ENCODE results near the gene SEMA6C.

SEMA6C gene

GRCh38 chr1:151130987-151131586 is 15.3 kb downstream of the SEMA6C start:
- peak overlapping the region; percentile 23 for H3K4me3 ChIP-seq (ENCODE audit: control insufficient read depth, low read depth, low read length)
- TF ChIP-seq CTCF (conservative IDR thresholded peaks at IDR 0.05; ENCODE audit: control insufficient read depth, insufficient read depth, low read depth, low read length), result no peak
- peak; percentile 81 for DNase-seq (ENCODE audit: low read depth)

- no peak for TF ChIP-seq CTCF (conservative IDR thresholded peaks at IDR 0.05; ENCODE audit: control insufficient read depth, insufficient read depth, low read depth, low read length)
These were observed 17.6 kb downstream of the SEMA6C start for GRCh38 chr1:151128800-151129199.

GRCh38 chr1:151124763-151125403 is 21.5 kb downstream of the SEMA6C start:
- TF ChIP-seq CTCF (conservative IDR thresholded peaks at IDR 0.05; ENCODE audit: control insufficient read depth, insufficient read depth, low read depth, low read length), result no peak
- no peak for DNase-seq (ENCODE audit: low read depth)

More at GRCh38 chr1:151128800-151129199, 17.6 kb downstream of the SEMA6C start:
- DNase-seq (ENCODE audit: low read depth), result no peak
- no peak overlapping the region for H3K4me3 ChIP-seq (ENCODE audit: control insufficient read depth, low read depth, low read length)

GRCh38 chr1:151113877-151114276 is 32.6 kb downstream of the SEMA6C start:
- no peak for TF ChIP-seq CTCF (conservative IDR thresholded peaks at IDR 0.05; ENCODE audit: control insufficient read depth, insufficient read depth, low read depth, low read length)
- no peak for DNase-seq (ENCODE audit: low read depth)
- no peak overlapping the region for H3K4me3 ChIP-seq (ENCODE audit: control insufficient read depth, low read depth, low read length)

More at GRCh38 chr1:151124763-151125403, 21.5 kb downstream of the SEMA6C start:
- no peak overlapping the region for H3K4me3 ChIP-seq (ENCODE audit: control insufficient read depth, low read depth, low read length)

GRCh38 chr1:151108331-151108730 is 38.1 kb downstream of the SEMA6C start:
- no peak for TF ChIP-seq CTCF (conservative IDR thresholded peaks at IDR 0.05; ENCODE audit: control insufficient read depth, insufficient read depth, low read depth, low read length)
- H3K4me3 ChIP-seq (ENCODE audit: control insufficient read depth, low read depth, low read length), result no peak overlapping the region
- no peak for DNase-seq (ENCODE audit: low read depth)

GRCh38 chr1:151106894-151107293 is 39.5 kb downstream of the SEMA6C start:
- DNase-seq (ENCODE audit: low read depth), result peak; percentile 69
- H3K4me3 ChIP-seq (ENCODE audit: control insufficient read depth, low read depth, low read length), result no peak overlapping the region
- TF ChIP-seq CTCF (conservative IDR thresholded peaks at IDR 0.05; ENCODE audit: control insufficient read depth, insufficient read depth, low read depth, low read length), result no peak

All from fibroblast of mammary gland (primary cell).